Panc1 (cell line): ENCODE data around the gene ANXA6. TPM values are rescaled to one million over a fixed set of nuclear protein-coding genes. Genes with fewer than 3 reads are reported as not detected.

Experiments
- ATAC-seq: fragments of 200-7000 bp; cut with Tn5 transposase; 2 replicates; pipeline ENCODE4 v1.9.1; 2020; ENCODE audit warnings: mild to moderate bottlenecking, moderate library complexity
- BruUV-seq: library from RNA; stranded (reverse); fragments of 400-500 nt; replicated peaks from 2 replicates; lab custom pipeline; 2021; lab: Mats Ljungman, UMichigan
- CTCF ChIA-PET: fragments of 300-600 bp; sonication (Branson Sonifier 250); formaldehyde crosslinking; loops from one replicate; lab custom pipeline; 2022; ENCODE audit warnings: antibody characterized with exemption; lab: Charles Lee
- POLR2A ChIA-PET: fragments of 300-600 bp; sonication (Branson Sonifier 250); formaldehyde crosslinking; loops from one replicate; lab custom pipeline; 2022; ENCODE audit warnings: antibody characterized with exemption; lab: Charles Lee
- DNase-seq: peaks from one replicate; pipeline ENCODE4 v3.0.0-alpha.2; 2010; ENCODE audit warnings: low read depth, low spot score
- H3K27ac ChIP-seq: 2 replicates; pipeline ENCODE4 v1.5.1; 2011; ENCODE audit warnings: mild to moderate bottlenecking, low read length, inconsistent platforms
- H3K27me3 ChIP-seq: fragments of 200-500 bp; sonication (Bioruptor generic); 2 replicates; pipeline ENCODE4 v1.6.0; 2014; ENCODE audit warnings: low read length, inconsistent platforms; ENCODE audit not compliant: control insufficient read depth, insufficient read depth
- H3K36me3 ChIP-seq: fragments of 200-500 bp; sonication (Bioruptor generic); 2 replicates; pipeline ENCODE4 v1.5.1; 2014; ENCODE audit warnings: inconsistent platforms, mild to moderate bottlenecking, low read length, moderate library complexity; ENCODE audit not compliant: control insufficient read depth, insufficient read depth
- H3K4me1 ChIP-seq: 2 replicates; pipeline ENCODE4 v1.5.1; 2011; ENCODE audit warnings: inconsistent platforms, mild to moderate bottlenecking, low read length, moderate library complexity; ENCODE audit not compliant: control insufficient read depth, insufficient read depth
- H3K4me3 ChIP-seq, 2 experiments: 2 replicates each; pipeline ENCODE4 v1.5.1; 2011 to 2012; ENCODE audit warnings: low read depth in 2 of 2, low read length in 2 of 2, mild to moderate bottlenecking in 2 of 2, inconsistent platforms in 1 of 2, moderate library complexity in 1 of 2
- H3K9me3 ChIP-seq: fragments of 200-500 bp; sonication (Bioruptor generic); 2 replicates; pipeline ENCODE4 v1.5.1; 2014; ENCODE audit warnings: low read depth, mild to moderate bottlenecking, inconsistent platforms, low read length, moderate library complexity; ENCODE audit not compliant: control insufficient read depth, insufficient read depth
- CTCF ChIP-seq: fragments of 450-650 bp; IDR thresholded peaks from 2 replicates; pipeline ENCODE4 v1.5.1; 2017; ENCODE audit warnings: mild to moderate bottlenecking
- POLR2AphosphoS5 ChIP-seq: IDR thresholded peaks from 2 replicates; pipeline ENCODE4 v1.6.1; 2012; ENCODE audit warnings: mild to moderate bottlenecking, low read depth, low read length, moderate library complexity
- REST ChIP-seq, 2 experiments: IDR thresholded peaks; 2 replicates each; pipeline ENCODE4 v1.6.1; 2011 to 2012; ENCODE audit warnings: low read depth in 2 of 2, control low read depth in 1 of 2, low read length in 1 of 2, mild to moderate bottlenecking in 1 of 2, moderate library complexity in 1 of 2; ENCODE audit not compliant: insufficient read depth in 1 of 2
- SIN3A ChIP-seq: IDR thresholded peaks from 2 replicates; pipeline ENCODE4 v1.6.1; 2012; ENCODE audit warnings: low read depth, mild to moderate bottlenecking, low read length, moderate library complexity, borderline replicate concordance; ENCODE audit not compliant: insufficient read depth
- TCF7L2 ChIP-seq: IDR thresholded peaks from 2 replicates; pipeline ENCODE4 v1.6.1; 2011; ENCODE audit warnings: mild to moderate bottlenecking, low read depth, low read length, inconsistent platforms
- in situ Hi-C: cut with HindIII; loops from 2 replicates; pipeline ENCODE4 v1.10.0; 2016; ENCODE audit warnings: low sequenced_read_pairs, low pct_unique_long_range_greater_than_20kb
- intact Hi-C: fragments of 100-400 bp; cut with micrococcal nuclease; formaldehyde crosslinking; loops from one replicate; pipeline ENCODE4 v1.10.0; 2022; ENCODE audit not compliant: unreplicated experiment
- total RNA-seq: library from RNA; stranded (reverse); gene quantifications from one replicate; pipeline ENCODE4 v1.2.1, GENCODE V29; 2021; ENCODE audit not compliant: unreplicated experiment

Gene ANXA6
- total RNA-seq, 1 experiment from 2014 or later = 60.0 TPM

- ATAC-seq = no peak
- intact Hi-C loops (no loop called here), in situ Hi-C loops (no loop called here)
- no peaks in the 10 kb centered on the region for H3K27me3 ChIP-seq
- 0 out of 2 replicates have a peak, but pooled peaks cover 8% of the 10 kb centered on the region for H3K4me1 ChIP-seq
- no TSS peak for BruUV-seq
- no peak for DNase-seq
- ChIA-PET POLR2A (interaction anchor here (0.6 to 1.3 kb wide), 2 partner anchors 18 to 35 kb away, joined by 3 to 4 read pairs; no protein-coding TSS in a partner anchor), CTCF (interaction anchor here (0.7 kb wide), 1 partner anchor 393 kb away, joined by 3 read pairs; no protein-coding TSS in a partner anchor)
- TF ChIP-seq POLR2AphosphoS5 = no peak
- no peak for TF ChIP-seq REST (IDR thresholded peaks at IDR 0.05; ENCODE audit: insufficient read depth in 1 of 2, low read depth in 2 of 2, low read length in 1 of 2)
- TF ChIP-seq TCF7L2 = no peak
- H3K4me3 ChIP-seq = no peak overlapping the region
- no peaks in the 10 kb centered on the region for H3K36me3 ChIP-seq
- no peak overlapping the region for H3K27ac ChIP-seq
- no peaks in the 10 kb centered on the region for H3K9me3 ChIP-seq
Observed at GRCh38 chr5:151151793-151152192, 5.8 kb downstream of the ANXA6 start.

- no peaks in the 10 kb centered on the region for H3K9me3 ChIP-seq
- H3K27ac ChIP-seq = no peak overlapping the region
- H3K27me3 ChIP-seq = no peaks in the 10 kb centered on the region
- POLR2A ChIA-PET = interaction anchor here (1.3 kb wide), 1 partner anchor 35 kb away, joined by 4 read pairs; no protein-coding TSS in a partner anchor
- CTCF ChIA-PET = interaction anchor here (0.6 to 0.7 kb wide), 2 partner anchors 22 to 393 kb away, joined by 3 read pairs; no protein-coding TSS in a partner anchor
- in situ Hi-C loops = no loop called here
- intact Hi-C loops = no loop called here
- DNase-seq (no peak), ATAC-seq (no peak)
- no peaks in the 10 kb centered on the region for H3K36me3 ChIP-seq
- H3K4me1 ChIP-seq = 0 out of 2 replicates have a peak, but pooled peaks cover 4% of the 10 kb centered on the region
- H3K4me3 ChIP-seq = no peak overlapping the region
- BruUV-seq = no TSS peak
- TF ChIP-seq TCF7L2 = no peak
Observed at GRCh38 chr5:151151263-151151660, 6.3 kb downstream of the ANXA6 start.

- CTCF ChIA-PET = interaction anchor here (0.6 to 1.3 kb wide), 2 partner anchors 14 to 21 kb away, joined by 3 to 4 read pairs; no protein-coding TSS in a partner anchor
- H3K4me3 ChIP-seq = no peak overlapping the region
- ATAC-seq = peak; percentile 14; the same call in 1 of the 2 replicates
- no peak for TF ChIP-seq SIN3A
- TF ChIP-seq POLR2AphosphoS5 = no peak
- TF ChIP-seq REST (IDR thresholded peaks at IDR 0.05; ENCODE audit: insufficient read depth in 1 of 2, low read depth in 2 of 2, low read length in 1 of 2) = no peak
- no peak for TF ChIP-seq CTCF
- TF ChIP-seq TCF7L2 = no peak
- no peaks in the 10 kb centered on the region for H3K4me1 ChIP-seq
- H3K27me3 ChIP-seq = no peaks in the 10 kb centered on the region
- no peak for DNase-seq
- intact Hi-C loops (no loop called here), in situ Hi-C loops (no loop called here)
- BruUV-seq = no TSS peak
- no peak overlapping the region for H3K27ac ChIP-seq
- H3K36me3 ChIP-seq = no peaks in the 10 kb centered on the region
- POLR2A ChIA-PET = no interaction called here
- no peaks in the 10 kb centered on the region for H3K9me3 ChIP-seq
Observed at GRCh38 chr5:151150471-151151262, 6.9 kb downstream of the ANXA6 start.
